AG09309 (cell line): ENCODE measurements around the gene NFIL3.

Source experiments
- DNase-seq: peaks from one replicate; pipeline ENCODE4 v3.0.0-alpha.2; 2010; ENCODE audit warnings: low read depth
- H3K4me3 ChIP-seq: 2 replicates; pipeline ENCODE4 v1.5.1; 2011; ENCODE audit warnings: mild to moderate bottlenecking, low read depth, low read length, moderate library complexity; ENCODE audit not compliant: control insufficient read depth
- TF ChIP-seq, protein P1 (sequence below): IDR thresholded peaks from 2 replicates; pipeline ENCODE4 v1.5.1; 2011; ENCODE audit warnings: mild to moderate bottlenecking, low read depth, low read length, inconsistent platforms; ENCODE audit not compliant: insufficient read depth, control insufficient read depth; ENCODE audit errors: missing control alignments

NFIL3 gene

GRCh38 chr9:91411096-91411771, 12.4 kb downstream of the NFIL3 start:
- H3K4me3 ChIP-seq = no peak overlapping the region
- DNase-seq = no peak
- TF ChIP-seq, protein P1, sequence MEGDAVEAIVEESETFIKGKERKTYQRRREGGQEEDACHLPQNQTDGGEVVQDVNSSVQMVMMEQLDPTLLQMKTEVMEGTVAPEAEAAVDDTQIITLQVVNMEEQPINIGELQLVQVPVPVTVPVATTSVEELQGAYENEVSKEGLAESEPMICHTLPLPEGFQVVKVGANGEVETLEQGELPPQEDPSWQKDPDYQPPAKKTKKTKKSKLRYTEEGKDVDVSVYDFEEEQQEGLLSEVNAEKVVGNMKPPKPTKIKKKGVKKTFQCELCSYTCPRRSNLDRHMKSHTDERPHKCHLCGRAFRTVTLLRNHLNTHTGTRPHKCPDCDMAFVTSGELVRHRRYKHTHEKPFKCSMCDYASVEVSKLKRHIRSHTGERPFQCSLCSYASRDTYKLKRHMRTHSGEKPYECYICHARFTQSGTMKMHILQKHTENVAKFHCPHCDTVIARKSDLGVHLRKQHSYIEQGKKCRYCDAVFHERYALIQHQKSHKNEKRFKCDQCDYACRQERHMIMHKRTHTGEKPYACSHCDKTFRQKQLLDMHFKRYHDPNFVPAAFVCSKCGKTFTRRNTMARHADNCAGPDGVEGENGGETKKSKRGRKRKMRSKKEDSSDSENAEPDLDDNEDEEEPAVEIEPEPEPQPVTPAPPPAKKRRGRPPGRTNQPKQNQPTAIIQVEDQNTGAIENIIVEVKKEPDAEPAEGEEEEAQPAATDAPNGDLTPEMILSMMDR = no peak

DNA sequence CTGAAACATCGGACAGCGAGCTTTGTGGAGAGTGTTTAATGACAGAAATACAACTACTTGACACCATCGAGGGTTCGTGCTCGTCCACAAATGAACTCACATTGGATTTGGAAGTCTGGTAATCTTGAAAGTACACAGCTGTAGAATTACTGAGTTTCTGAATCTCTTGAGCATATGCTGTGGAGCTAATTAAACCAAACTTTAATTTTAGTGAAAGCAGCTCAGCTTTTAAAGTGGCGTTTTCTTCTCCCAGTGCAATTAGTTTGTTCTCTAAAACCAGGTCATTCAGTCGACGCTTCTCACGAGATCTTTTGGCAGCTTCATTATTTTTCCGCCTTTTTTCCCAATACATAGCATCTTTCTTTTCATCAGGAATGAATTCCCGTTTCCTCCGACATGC, 13.5 kb downstream of the NFIL3 start:
- TF ChIP-seq, protein P1 = no peak
- DNase-seq = no peak

DNA sequence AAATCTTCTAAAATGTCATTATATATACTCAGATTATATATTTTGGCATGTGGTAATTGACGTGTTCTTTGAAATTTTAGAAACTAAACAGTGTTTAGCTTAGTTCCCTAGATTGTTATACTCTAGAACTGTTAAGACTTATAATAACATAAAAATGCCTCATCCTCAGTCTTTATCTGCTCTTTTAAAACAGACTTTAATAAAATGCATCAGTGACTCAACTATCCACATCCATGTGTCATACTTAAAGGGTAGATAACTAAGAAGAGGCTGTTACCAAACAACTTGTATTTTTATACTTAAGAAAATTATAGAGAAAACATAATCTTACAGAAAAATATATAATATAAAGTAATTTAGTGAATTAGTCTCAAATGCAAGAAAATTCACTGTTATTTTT, 15.2 kb downstream of the NFIL3 start:
- TF ChIP-seq, protein P1 = no peak
- DNase-seq = no peak
- no peak overlapping the region for H3K4me3 ChIP-seq

More for the DNA sequence above, 13.5 kb downstream of the NFIL3 start:
- no peak overlapping the region for H3K4me3 ChIP-seq

GRCh38 chr9:91407580-91408318, 15.9 kb downstream of the NFIL3 start:
- no peak for DNase-seq
- H3K4me3 ChIP-seq = no peak overlapping the region
- TF ChIP-seq, protein P1 = no peak

DNA sequence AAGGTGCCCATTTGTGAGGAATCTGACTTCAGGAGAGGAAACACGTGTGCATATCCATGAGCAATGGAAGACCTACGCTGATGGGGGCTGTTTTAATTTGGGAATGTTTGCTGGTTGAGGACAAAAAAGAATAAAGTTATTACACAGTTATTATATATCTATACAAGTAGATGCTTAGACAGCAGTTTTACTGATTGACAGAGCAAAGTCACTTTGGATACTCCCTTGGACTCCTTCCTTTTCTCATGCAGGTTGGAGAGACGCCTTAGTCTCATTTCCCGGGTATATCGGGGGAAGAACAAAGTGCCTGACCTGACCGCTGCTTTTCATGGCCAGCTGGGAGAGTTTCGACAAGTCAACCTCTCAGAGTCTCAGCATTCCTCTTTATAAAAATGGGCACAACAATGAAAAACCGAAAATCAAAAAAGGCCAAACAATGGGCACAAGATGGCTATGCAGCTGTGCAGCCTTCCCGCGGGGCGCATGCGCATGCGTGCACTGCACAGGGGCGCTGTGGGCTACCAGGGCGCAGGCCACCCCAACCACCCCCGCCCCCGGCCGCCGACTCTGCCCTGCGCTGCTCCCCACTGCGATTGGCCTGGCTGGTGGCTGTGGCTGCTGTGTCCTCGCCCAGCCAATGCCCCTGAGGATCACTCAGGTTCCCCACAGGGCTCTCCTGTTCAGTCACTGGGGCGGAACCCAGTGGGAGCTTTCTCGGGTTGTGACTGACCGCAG, 18.1 kb downstream of the NFIL3 start:
- DNase-seq = no peak
- TF ChIP-seq, protein P1 = no peak
- no peak overlapping the region for H3K4me3 ChIP-seq

DNA sequence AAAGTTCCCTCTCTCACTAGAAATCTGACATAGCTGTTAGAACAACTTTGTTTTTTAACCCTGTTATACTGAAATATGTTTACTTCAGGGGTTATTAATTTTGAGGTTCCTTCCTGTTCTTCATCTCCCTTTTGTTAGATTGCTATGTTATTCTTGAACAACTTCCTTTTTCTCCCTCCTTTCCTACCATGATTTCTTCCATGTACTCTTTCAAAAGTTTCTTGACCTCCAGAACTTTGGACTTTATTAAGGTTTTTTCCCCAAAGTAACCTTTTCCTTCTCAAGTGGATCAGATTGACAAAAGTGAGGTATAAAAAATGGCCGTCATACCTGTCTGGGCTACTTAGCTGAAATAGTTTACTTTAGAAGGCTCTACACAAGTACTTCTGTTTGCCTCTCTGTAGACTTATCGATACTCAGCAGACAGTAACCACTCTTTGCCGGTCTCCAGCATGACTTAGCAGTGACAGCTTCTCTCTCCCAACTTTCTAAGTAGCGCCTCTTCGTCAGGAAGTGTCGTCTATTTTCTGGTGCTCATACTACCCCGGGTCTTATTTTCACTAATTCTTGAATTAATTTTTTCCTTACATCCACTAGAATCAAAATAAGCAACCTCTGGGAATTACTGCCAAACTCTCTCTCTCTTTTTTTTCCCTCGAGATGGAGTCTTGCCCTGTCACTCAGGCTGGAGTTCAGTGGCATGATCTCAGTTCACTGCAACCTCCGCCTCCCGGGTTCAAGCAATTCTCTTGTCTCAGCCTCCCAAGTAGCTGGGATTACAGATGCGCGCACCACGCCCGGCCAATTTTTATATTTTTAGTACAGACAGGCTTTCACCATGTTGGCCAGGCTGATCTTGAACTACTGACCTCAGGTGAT, 19.7 kb downstream of the NFIL3 start:
- TF ChIP-seq, protein P1 = no peak
- H3K4me3 ChIP-seq = no peak overlapping the region
- DNase-seq = no peak
